ENCODE measurements around the gene IL32.

DNA sequence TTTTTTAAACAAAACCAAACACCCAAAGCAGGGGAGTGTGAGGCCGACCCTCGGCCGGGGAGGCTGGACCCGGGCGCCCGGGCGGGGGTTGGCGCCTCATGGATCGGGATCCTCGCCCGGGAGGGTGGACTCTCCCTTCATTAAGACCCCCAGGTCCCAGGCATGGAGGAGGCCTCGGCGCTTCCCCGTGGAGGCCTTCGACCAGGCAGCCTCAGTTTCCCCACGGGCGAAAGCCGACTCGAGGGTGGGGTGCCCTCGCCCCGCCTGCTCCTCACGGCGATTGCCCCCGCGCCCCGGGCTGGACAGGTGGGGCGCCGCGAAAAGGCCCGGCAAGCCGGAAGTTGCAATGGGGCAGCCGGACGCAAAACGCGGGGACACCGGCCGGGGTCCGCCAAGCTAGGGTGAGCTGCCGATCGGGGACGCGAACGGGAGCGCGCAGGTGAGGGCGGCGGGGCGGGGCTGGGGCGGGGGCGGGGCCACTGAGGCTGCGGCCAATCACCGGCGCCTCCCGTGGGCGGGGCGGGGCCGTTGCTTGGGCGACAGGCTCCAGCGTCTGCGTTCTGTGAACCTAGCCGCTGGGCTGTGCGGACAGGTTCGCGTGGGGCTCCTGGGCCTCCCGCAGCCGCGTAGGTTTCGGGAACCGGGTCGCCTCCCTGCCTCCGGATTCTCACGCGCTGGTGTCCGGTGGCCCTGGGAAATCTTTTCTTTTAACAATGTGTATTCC is 40.9 kb downstream of the IL32 start:
- TF ChIP-seq, protein P1, sequence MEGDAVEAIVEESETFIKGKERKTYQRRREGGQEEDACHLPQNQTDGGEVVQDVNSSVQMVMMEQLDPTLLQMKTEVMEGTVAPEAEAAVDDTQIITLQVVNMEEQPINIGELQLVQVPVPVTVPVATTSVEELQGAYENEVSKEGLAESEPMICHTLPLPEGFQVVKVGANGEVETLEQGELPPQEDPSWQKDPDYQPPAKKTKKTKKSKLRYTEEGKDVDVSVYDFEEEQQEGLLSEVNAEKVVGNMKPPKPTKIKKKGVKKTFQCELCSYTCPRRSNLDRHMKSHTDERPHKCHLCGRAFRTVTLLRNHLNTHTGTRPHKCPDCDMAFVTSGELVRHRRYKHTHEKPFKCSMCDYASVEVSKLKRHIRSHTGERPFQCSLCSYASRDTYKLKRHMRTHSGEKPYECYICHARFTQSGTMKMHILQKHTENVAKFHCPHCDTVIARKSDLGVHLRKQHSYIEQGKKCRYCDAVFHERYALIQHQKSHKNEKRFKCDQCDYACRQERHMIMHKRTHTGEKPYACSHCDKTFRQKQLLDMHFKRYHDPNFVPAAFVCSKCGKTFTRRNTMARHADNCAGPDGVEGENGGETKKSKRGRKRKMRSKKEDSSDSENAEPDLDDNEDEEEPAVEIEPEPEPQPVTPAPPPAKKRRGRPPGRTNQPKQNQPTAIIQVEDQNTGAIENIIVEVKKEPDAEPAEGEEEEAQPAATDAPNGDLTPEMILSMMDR (IDR thresholded peaks at IDR 0.05): peak in 1 of 4 experiments; percentile 31
- peak; percentile 58 for TF ChIP-seq POLR2AphosphoS5 (IDR thresholded peaks at IDR 0.05)
- TF ChIP-seq POLR2A (IDR thresholded peaks at IDR 0.05): peak; percentile 19
- TF ChIP-seq EP300 (IDR thresholded peaks at IDR 0.05): no peak

All from gastroesophageal sphincter (tissue), 3 donors.